HG03378 (cell line): Measurements from ENCODE around the gene GGT6.

Experiments used
- ATAC-seq: cut with Tn5 transposase; IDR thresholded peaks from one replicate; pipeline ENCODE4 v1.9.1; 2021; ENCODE audit warnings: mild to moderate bottlenecking, moderate library complexity; ENCODE audit not compliant: unreplicated experiment

The GGT6 gene

DNA sequence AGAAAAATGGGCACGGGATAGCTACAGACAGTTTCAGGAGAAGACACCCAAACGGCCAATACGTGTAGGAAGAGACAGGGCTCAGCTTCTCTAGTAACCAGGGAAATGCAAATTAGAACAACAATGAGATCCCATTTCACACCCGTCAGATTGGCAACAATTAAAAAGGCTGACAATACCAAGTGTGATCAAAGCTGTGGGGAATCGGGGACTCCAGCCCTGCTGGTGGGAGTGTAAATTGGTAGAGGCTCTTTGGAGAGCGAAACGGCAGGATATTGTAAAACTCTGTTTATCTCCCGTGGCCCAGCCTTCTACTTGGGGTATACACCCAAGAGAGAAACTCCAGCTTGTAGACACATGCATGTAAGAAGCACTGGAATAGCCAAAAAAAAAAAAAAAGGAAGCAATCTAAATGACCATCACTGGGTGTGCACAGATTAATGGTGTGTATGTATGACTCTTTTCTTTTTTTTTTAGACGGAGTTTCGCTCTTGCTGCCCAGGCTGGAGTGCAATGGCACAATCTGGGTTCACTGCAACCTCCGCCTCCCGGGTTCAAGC lies 32.7 kb downstream of the GGT6 start:
- no peak for ATAC-seq

DNA sequence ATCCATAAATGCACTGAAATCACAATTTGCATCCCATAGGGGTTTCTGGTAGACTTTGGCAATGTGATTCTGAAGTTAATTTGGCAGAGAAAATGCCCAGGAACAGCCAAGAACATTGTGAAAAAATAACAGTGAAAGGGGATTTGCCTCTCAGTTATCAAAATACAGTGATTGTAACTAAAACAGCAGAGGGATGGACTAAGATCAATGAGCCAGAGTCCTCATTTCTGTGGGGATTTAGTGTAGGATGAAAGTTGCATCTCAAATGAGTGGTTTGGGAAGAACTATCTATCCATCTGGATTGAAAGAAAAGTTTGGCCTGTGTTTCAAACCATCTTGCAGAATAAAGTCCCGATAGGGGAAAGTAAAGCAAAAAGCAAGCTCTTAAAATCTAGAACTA lies 33.2 kb downstream of the GGT6 start:
- ATAC-seq: no peak

DNA sequence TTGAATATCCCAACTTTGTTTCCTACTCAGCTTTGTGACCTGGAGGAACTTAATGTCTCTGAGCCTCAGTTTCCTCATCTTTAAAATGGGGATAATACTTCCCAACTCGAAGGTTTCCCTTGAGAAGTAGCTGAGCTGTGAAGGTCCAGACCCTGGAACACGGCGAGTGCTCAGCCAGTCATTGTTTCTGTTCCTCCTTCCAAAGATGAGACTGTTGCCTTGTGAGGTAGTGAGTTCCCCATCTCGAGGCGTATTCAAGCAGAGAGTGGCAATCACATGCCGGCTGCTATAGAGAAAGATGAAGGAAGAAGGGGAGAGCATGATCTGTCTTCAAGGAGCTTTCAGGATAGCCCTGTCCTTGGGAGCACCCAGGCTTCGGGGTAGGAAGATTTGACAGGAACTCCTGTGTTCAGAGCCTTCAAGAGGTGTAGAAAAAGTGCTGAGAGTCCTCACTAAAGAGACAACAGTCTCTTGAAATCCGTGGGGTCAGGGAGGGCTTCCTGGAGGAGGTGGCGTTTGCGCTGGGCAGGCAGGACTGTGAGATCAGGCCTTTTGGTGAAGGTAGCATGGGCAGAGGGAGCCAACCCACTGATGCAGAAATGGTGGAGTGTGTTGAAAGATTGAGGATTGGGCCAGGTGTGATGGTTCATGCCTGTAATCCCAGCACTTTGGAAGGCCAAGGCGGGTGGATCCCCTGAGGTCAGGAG lies 34.5 kb downstream of the GGT6 start:
- no peak for ATAC-seq

DNA sequence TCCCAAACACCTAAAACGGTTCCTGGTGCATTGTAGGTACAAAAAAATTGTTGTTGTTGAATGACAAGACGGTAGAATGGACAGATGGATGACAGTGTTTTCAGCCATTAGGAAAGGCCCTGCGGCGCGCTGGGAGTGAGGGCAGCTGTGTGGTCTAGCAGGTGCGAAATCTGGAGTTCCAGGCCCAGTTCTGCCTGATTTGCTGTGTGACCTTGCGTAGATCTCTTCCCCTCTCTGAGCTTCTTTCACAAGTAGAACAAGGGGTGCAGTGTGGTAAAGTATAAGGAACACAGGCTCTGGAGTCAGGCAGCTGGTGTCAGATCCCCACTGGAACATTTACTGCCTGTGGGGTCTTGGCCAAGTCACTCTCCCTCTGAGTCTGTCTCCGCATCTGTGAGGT lies 36.4 kb downstream of the GGT6 start:
- no peak for ATAC-seq

DNA sequence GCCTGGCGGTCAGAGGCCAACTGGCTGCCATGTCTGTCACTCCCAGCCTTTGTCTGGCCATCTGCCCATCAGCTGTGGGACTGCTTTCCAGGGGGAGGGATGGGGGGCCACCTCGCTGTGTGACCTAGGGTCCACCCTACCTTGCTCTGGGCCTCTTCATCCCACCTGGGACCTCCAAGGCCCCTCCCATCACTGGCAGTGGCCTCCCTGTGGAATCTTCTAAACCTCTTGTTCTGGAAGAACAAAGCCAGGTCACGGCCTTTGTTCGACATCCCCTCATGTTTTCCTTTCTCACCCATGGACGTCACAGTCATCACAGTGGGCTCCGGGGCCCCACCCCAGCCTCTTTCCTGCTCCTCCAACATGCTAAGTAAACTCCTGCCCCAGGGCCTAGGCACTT lies 37.7 kb downstream of the GGT6 start:
- ATAC-seq: no peak

DNA sequence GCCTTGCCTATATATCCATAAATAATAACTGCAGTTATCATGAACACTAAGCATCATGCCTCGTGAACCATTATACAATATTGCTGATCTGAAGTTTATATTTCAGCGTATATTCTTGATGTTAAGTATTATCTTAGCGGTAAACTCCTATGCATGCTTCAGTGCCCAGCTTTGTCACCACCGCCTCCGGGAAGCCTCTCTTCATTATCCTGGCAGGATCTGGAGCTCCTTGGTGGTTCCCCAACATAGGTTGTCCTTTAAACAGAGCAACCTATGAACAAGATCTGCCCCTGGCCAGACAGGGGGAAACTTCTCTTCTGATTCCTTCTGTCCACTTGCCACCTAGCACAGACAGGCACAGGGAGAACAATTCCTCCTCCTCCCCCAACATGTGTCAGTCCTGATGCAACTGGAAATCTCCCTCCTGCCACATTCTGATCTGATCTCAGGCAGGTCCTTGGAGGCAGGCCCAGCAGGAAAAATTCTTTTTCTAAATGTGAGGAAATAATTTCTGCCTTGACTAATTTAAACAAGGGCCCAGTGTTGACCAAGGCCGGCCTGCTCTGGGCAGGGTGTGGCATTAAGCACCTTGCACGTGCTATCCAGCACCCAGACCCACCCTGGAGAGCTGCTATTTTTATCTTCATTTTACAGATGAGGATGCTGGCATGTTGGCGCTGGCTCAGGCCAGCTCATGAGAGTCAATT lies 39.3 kb downstream of the GGT6 start:
- ATAC-seq: no peak

DNA sequence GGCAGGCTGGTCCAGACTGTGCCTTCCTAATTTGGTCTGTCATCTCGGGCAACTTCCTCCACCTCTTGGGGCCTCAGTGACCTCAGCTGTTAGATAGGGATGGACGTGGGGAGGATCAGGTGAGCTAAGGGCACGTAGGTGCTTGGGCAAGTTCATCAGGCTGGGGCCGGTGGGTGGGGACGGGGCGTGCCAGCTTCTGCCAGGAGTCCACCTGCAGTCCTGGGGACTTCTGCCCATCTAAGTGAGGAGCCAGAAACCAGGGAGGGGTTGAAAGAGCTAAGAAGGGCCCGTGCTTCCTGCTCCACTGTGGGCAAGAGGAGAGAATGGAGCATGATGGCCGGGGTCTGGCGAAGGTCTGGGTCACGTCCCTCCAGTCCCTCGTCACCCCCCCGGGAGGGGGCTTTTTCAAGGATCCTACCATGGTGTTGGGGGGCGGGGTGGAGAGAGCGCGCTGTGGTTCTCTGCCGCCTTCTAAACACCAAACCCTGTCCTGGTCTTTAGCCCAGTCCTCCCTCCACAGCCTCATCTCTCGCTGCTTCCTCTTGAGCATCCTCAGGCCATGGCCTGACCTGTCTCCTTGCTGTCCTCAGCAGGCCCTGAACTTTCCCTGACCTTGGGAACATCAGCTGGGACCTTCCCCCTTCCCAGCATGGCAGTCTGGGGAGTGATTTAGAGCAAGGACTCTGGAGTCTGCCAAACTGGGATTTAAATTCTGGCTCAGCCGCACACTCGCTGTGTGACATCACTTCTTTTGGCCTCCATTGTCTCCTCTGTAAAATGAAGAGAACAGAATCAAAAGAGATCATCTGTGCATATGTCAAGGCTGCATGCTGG lies 40.1 kb downstream of the GGT6 start:
- no peak for ATAC-seq

DNA sequence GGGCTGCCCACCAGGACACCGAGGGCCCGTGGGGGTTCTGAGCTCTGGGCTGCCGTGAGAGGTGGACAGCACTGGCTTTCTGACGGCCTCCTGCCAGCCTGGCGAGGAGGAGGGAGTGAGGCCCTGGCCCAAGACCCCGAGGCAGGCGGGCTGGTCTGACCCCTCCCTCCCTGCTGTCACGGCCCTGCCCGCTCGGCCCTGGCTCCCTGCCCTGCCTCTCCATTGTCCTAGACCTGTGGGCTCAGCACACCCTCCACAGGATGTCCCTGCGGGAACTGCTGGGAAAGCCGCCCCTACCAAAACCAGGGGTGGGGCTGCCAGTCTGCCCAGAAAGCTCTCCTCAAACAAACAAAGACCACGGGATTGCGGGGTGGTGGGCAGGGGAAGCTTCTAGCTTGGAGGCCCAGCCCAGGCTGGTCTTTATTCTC lies 41.0 kb downstream of the GGT6 start:
- no peak for ATAC-seq

DNA sequence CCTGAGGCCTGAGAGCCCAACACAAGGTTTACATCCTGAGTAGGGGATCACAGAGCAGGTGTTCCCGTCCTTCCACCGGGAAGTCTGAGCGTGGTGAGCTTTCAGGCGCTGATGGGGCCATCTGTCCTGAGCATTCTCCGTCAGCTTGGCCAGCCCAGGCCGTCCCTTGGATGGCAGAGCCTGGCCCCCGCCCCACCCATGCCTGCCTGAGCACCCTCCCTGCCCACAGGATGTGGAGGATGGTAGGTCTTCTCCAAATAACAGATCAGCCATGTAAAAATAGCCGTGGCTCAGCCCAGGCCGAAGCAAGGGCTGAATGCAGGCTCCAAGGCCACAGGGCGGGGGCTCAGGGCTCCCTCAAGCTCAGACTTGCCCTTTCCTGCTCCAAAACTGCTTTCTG lies 41.5 kb downstream of the GGT6 start:
- ATAC-seq: no peak

DNA sequence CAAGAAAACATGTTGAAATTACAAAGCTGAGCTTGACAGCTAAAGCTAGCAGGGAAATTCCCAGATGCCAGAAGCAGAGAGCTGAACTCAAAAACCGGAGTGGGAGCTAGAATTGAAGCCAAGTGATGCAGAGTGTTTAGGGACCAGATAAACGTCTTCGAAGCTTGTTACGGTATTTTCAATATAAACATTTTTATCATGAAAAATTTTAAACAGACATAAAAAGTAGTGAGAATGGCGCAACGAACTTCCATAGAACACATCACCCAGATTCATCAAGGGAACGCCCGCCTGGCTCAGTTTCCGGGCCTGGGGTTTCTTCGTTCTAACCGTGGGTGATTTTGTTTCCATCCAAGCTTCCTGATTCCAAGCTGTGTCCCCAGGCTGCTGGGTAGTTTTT lies 43.6 kb downstream of the GGT6 start:
- no peak for ATAC-seq

DNA sequence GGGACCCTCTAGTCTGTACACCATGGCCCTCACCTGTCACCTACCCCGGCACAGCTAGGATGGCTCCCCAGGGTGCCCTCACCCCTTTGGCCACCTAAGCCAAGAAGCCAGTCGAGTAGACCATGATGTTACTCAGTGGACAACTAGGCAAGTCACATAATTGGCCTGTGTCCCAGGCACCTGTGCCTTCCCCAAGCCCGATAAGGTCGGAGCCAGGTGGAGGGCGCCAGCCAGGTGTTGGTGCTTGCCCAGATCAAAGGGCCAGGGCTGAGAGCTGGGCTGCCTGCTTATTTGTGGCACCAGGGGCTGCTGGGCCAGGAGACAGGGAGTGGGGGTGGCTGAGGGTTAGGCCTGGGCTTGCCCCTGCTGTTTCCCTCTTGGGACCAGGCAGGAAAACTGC lies 44.9 kb downstream of the GGT6 start:
- ATAC-seq: no peak

DNA sequence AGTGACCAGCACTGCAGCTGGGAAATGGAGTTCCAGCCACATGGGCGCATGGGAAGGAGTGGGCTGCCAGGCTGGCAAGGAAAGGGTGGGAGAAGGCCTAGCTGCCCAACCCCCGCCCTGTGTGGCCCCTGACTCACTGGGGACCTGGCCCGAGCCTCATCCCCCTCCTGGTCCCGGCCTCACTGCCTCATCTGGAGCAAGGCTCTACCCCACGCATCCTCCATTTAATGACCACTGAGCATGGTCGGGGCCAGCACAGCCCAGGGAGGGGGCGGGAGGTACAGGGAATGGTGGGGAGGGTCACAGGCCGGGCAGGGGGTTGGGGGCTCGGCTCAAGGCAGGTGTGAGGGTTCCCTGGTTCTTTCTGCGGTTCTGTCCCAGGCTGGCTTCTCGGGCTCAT lies 45.6 kb downstream of the GGT6 start:
- ATAC-seq: no peak

DNA sequence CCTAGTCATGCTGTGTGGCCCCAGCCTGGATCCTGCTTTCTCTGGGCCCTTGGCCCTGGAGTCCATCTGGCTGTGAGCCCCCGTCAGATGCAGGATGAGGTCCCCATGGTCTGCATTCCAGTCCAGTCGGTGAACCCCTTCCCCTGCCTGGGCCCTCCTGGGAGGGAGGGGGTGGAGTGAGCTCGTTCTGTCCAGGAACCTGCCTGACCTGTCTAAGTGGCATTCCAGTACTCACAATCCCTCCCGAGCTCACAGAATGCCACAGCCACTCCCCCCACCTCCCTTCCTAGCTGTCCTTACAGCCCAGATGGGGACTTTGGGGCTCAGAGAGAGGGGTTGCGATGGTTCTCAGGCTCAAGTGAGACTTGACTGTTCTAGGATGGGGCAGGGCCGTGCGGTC lies 46.2 kb downstream of the GGT6 start:
- no peak for ATAC-seq

DNA sequence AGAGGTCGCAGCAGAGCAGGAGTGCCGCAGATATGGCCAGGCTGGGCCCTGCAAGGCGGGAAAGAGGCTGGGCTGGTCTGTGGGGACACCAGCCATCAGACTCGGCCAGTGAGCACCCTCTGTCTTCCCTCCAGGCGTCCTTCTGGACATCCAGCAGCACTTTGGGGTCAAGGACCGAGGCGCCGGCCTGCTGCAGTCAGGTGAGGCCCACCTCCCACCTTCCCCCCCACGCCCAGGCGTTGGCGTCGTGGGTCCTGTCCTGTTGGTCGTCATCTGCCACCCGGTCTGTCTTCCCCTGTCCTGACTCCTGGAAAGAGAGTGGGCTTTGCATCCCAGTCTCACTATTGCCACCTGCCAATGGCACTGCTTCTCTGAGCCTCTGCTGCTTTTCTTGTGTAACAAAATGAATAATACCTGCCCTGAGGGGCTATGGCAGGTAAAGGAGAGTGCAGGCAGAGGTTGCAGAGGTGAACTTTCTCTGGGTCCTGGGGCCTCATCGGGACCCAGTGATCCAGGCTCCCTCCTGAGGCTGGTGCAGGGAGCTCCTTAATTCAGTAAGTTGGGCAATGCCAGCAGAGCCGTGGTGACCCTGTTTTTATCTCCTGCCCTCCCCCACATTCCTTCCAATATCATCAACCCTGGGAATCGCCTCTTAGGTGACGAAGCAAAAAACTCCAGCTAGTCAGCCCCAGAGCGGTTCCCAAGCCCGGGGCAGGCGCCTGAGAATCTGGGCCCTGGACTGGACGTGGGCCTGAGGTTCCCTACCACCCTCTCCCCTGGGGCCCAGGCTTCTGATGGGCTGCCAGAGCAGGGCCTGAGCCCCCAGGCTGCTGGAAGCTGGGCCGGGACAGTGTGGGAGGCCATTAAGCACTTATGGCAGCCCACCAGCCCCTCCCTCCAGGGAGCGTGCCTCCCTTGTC lies 47.0 kb downstream of the GGT6 start:
- ATAC-seq: no peak

DNA sequence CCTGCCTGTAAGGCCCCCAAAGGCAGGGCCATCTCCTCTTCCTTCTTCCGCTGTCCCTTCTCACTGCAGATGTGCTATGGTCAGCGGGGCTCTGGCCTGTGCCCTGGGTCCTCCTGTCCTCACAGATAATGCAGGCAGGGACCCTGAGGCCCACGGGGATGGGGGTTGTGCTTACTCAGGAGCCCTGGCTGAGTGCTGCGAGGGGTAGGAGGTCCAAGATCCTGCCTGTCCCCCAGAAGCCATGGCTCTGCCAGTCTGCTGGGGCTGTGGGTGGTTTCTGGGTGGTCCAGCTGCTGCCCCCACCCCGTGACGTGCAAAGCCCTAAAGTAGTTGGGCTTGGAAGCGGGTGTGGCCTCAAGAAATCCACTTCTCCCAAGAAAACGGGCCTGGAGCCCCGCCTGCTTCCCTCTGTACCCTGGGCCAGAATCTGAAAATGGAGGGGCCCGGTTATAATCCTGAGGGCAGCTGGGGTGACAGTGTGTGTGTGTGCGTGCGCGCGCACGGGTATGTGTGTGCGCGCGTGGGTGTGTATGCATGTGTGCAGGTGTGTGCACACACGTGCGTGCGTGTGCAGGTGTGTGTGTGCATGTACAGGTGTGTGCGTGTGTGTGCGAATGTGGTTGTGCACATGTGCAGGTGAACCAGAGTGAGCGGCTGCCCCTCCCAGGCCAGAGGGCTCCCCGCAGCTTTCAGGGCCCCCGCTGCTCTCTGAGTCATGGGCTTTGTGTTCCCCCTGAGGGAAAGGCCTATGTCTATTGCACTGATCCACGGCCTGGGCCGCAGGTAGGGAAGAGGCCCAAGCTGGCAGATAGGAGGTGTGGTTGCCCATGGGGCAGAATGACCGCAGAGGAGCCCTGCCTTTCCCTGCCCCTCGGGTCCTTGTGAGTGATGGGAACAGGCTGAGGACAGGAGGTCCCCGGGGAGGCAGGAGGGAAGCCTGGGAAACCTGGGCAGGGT lies 47.9 kb downstream of the GGT6 start:
- no peak for ATAC-seq

DNA sequence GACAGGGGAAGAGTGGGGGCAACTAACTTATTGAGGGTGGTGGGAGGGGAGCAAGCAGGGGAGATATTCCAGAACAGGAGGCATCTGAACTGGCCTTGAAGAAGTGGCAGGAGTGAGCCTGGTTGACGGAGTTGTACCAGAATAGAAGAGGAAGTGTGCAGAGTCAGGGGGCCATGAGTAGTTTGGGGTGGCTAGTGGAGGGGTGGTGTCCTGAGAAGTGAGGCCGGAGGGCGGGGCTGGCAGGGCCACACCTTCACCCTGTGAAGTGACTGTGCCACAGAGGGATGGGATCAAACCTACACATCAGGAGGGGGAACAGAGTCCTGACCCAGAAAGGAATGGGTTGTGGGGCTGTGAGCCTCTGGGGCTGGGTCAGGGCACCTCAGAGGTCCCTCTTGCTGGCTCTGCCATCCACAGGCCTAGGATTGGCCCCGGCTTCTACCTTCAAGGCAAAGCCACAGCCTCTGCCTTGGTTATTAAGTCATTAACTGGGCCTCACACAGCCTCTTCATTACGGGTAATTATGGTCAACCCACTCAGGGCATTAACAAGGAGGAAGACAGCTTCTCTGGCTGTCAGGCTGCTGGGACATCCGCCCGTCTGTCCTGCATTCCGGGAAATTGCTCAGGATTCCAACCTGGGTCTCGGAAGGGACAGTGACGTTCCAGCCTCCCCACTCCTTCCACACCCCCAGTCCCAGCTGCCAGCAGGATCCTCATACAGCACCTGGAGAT lies 49.0 kb downstream of the GGT6 start:
- ATAC-seq: no peak

DNA sequence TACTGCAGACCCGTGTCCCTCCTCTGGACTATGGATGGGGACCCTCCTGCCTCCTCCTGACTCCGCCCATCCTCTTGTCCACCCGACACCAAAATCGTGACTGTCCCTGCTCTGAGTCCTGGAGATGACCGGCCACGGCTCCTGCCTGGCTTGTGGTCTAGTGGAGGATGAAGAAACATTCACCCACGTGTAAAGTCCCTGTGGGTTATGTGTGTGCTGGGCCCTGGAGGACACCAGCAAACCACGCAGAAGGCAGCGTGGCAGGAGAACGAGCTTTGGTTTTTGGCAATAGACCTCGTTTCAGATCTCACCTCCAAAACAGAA lies 49.8 kb downstream of the GGT6 start:
- ATAC-seq: no peak

DNA sequence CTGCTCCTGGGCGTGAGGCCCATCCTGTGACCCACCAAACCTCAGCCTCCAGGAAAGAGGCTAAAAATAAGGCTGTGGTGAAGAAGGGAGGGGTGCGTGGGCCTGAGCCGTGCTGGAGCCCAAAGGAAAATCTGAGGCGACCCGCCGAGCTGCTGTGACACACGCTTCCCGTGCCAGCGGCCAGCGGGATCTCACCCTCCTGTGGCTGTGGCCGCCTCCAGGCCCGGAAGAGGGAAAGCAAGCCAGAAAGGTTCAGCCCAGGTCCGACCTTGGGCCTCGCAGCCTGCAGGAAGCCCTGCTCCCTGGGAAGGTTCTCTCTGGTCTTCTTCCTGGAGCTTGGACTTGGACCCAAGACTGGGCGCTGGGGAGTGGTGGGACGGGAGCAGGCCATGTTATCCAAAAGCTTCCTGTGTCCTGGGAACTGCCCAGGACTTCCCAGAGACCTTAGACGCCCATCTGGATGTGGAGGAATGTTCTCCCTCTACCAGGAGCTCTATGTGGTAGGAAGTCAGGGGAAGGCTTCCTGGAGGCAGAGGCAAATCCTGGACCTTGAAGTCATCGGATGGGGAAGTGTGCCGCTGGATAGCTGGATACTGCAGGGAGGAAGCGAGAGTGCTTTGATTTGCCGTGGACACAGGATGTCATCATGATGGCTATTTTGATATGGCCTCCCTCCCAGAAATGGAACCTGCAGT lies 50.3 kb downstream of the GGT6 start:
- ATAC-seq: no peak
